DOHH2 (cell line): ENCODE data around the gene COX5B.
"Not testable (repeated sequence)": the region's sequence is repeated elsewhere in the genome, so short reads cannot be mapped to it uniquely, and the experiment has no call there.

Experiments used
- H3F3A ChIP-seq: fragments of 200-600 bp; sonication (generic), shearing (Covaris generic); 2 replicates; pipeline ENCODE4 v1.6.0; 2016; ENCODE audit warnings: antibody characterized with exemption, mild to moderate bottlenecking; ENCODE audit not compliant: control insufficient read depth, insufficient read depth
- H3K27ac ChIP-seq: fragments of 200-600 bp; sonication (generic); 2 replicates; pipeline ENCODE4 v1.5.1; 2014; ENCODE audit warnings: low read depth, mild to moderate bottlenecking, low read length, moderate library complexity
- H3K27me3 ChIP-seq: fragments of 200-600 bp; sonication (generic); 2 replicates; pipeline ENCODE4 v1.6.1; 2014; ENCODE audit warnings: mild to moderate bottlenecking, low read length, mixed read lengths; ENCODE audit not compliant: control insufficient read depth
- H3K36me3 ChIP-seq: fragments of 200-600 bp; sonication (generic); 2 replicates; pipeline ENCODE4 v1.6.1; 2014; ENCODE audit warnings: mild to moderate bottlenecking, low read length, moderate library complexity, mixed read lengths; ENCODE audit not compliant: control insufficient read depth
- H3K4me1 ChIP-seq: fragments of 200-600 bp; sonication (generic); 2 replicates; pipeline ENCODE4 v1.6.1; 2014; ENCODE audit warnings: mild to moderate bottlenecking, low read length, mixed read lengths; ENCODE audit not compliant: control insufficient read depth
- H3K4me2 ChIP-seq: fragments of 200-600 bp; sonication (generic); 2 replicates; pipeline ENCODE4 v1.6.0; 2014; ENCODE audit warnings: mild to moderate bottlenecking, low read length, moderate library complexity
- H3K4me3 ChIP-seq: fragments of 200-600 bp; sonication (generic); 2 replicates; pipeline ENCODE4 v1.5.1; 2014; ENCODE audit warnings: mild to moderate bottlenecking, low read length, mixed read lengths
- H3K79me2 ChIP-seq: fragments of 200-600 bp; sonication (generic); 2 replicates; pipeline ENCODE4 v1.6.1; 2014; ENCODE audit warnings: mild to moderate bottlenecking, low read length, mixed read lengths; ENCODE audit not compliant: control insufficient read depth
- H3K9me2 ChIP-seq: fragments of 200-600 bp; sonication (generic); replicated peaks from 2 replicates; pipeline ENCODE4 v1.6.1; 2014; ENCODE audit warnings: mild to moderate bottlenecking, low read length, mixed read lengths; ENCODE audit not compliant: control insufficient read depth
- H3K9me3 ChIP-seq: fragments of 200-600 bp; sonication (generic); 2 replicates; pipeline ENCODE4 v1.6.1; 2014; ENCODE audit warnings: antibody characterized with exemption, low read length, mixed read lengths; ENCODE audit not compliant: control insufficient read depth, insufficient read depth
- H4K20me1 ChIP-seq: fragments of 200-600 bp; sonication (generic); 2 replicates; pipeline ENCODE4 v1.6.0; 2014; ENCODE audit warnings: low read depth, mild to moderate bottlenecking, antibody characterized with exemption, low read length, moderate library complexity; ENCODE audit not compliant: control insufficient read depth, insufficient read depth
- CTCF ChIP-seq: fragments of 200-600 bp; sonication (generic); IDR thresholded peaks from one replicate; pipeline ENCODE4 v1.5.1; 2014; ENCODE audit warnings: antibody characterized with exemption, mild to moderate bottlenecking, low read depth, low read length; ENCODE audit not compliant: poor library complexity, severe bottlenecking
- EZH2phosphoT487 ChIP-seq: fragments of 200-600 bp; sonication (generic); IDR thresholded peaks from 2 replicates; pipeline ENCODE4 v1.6.1; 2017; ENCODE audit warnings: borderline replicate concordance, mild to moderate bottlenecking, antibody characterized with exemption, low read length, moderate library complexity, mixed read lengths

COX5B gene

DNA sequence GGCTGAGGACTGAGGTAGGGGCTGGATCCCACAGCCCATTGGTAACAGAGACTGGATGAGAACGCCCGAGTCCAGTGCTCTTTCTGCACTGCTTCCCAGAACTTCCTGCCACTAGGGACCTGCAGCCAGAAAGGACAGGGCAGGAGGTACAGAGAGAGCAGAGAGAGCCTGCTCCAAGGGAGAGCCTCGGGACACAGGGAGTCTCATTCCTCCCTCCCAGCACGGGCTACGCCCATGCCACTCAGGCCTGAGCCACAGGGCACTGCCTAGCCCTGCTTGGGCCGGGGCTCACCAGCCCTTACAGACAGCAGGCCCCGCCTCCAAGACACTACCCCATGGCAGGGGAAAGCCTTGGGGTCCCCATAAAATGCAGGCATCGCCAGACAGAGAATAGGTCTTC is 30.1 kb upstream of the COX5B start:
- H3K9me3 ChIP-seq, H4K20me1 ChIP-seq, H3K4me1 ChIP-seq, H3K4me3 ChIP-seq, H3K27ac ChIP-seq, H3K36me3 ChIP-seq, H3K79me2 ChIP-seq, H3K9me2 ChIP-seq, H3K27me3 ChIP-seq, H3F3A ChIP-seq, H3K4me2 ChIP-seq: not testable (repeated sequence)

DNA sequence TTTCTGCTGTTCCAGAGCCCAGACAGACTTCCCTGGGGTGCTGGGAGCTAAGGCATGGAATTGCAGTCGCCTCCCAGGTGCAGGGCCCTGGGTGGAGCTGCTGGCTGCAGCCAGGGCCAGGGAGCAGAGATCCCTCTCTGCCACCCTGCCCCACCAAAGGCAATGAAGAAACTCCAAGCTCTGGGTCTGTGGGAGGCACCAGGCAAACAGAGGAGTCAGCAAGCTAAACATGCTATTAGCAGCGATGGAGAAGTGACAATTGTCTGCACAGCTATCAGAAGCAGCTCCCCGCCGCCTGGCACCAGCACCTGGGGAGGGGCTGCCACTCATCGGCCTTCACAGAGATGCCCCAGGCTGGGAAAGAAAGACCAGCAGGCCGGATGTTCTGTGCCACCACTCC is 28.0 kb upstream of the COX5B start:
- Histone ChIP-seq H3K27ac (no peak overlapping the region), H3K79me2 (no peaks in the 10 kb centered on the region), H3K4me2 (no peak overlapping the region), H3K9me2 (no peaks in the 10 kb centered on the region), H3K9me3 (no peaks in the 10 kb centered on the region), H3F3A (no peaks in the 10 kb centered on the region), H3K36me3 (no peaks in the 10 kb centered on the region), H3K4me1 (no peaks in the 10 kb centered on the region), H4K20me1 (no peaks in the 10 kb centered on the region), H3K27me3 (no peaks in the 10 kb centered on the region), H3K4me3 (no peak overlapping the region)
- TF ChIP-seq CTCF (no peak), EZH2phosphoT487 (no peak)

DNA sequence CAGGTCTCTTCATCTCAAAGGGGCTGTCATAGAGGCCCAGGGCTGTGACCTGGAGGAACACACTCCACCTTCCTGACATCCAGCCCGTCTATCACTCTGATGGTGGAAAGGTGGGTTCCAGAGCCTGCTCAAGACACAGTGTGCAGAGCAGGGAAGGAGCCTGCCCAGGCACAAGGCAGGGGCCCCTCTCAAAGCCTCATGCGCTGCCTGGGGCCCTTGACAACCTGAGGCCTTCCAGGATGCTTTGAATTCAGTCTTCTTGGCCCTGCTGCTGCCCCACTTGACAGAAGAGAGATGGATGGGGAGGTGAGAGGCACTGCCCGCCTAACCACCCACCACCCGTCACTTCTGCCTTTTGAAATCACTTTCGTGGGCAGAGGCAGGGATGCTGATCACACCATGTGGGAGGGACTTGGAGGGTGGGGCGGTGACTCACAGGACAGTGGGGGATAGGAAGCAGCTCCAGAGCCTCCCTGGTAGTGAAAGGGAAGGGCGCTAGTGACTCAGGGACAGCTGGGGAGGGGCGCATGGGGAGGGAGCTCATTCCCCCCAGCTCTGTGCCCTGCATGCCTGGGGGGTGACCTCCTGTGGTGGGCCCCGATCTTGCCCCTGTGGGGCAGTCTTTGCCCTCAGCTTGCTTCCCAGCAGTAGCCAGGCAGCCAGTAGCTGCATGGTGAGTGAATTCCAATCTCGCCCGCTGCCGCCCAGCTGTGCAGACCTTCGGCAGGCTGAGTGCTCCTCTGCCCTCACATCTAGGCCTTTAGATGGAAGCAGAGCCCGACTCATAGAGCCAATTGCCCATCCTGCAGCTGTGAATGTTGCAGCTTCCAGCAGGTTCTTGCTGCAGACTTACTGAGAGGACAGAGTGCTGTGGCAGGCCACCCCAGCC is 26.7 kb upstream of the COX5B start:
- not testable (repeated sequence) for H4K20me1 ChIP-seq, H3K4me1 ChIP-seq, H3F3A ChIP-seq, H3K79me2 ChIP-seq, H3K27ac ChIP-seq, H3K4me2 ChIP-seq, H3K36me3 ChIP-seq, H3K9me2 ChIP-seq, H3K4me3 ChIP-seq, H3K27me3 ChIP-seq, H3K9me3 ChIP-seq

DNA sequence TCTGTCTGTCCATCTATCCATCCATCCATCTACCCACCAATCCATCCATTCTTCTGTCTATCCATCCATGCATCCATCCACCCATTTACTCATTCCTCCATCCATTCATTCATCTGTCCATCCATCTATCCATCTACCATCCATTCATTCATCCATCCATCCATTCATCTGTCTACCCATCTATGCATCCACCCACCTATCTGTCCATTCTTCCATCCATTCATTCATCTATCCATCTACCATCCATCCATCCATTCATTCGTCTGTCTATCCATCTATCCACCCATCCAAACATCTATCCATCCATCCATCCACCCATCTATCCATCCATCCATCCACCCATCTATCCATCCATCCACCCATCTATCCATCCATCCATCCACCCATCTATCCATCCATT is 25.4 kb upstream of the COX5B start:
- H3K9me2 ChIP-seq, H3K36me3 ChIP-seq, H3K79me2 ChIP-seq, H3F3A ChIP-seq, H3K4me2 ChIP-seq, H4K20me1 ChIP-seq, H3K4me1 ChIP-seq, H3K27ac ChIP-seq, H3K27me3 ChIP-seq, H3K4me3 ChIP-seq, H3K9me3 ChIP-seq: not testable (repeated sequence)

DNA sequence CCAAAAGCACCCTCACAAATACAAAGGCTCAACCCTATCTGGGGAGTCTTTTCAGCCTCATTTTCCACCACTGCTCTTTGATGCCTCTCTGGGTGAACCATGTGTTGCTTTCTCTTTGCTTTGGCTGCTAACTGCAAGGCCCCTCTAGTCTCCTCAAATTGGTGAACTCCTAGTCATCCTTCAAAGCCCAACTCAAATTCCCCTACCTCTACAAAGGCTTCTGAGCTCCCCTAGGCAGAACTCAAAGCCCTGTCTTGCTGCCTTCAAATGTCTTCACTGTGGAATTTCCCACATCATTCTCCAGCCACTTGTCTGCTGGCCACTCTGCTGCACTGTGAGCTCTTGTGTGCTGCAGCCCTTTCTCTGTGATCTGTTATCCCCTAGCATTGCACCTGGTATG is 22.9 kb upstream of the COX5B start:
- H3K4me1 ChIP-seq, H3K9me3 ChIP-seq, H4K20me1 ChIP-seq, H3K27ac ChIP-seq, H3F3A ChIP-seq, H3K9me2 ChIP-seq, H3K36me3 ChIP-seq, H3K79me2 ChIP-seq, H3K4me3 ChIP-seq, H3K27me3 ChIP-seq, H3K4me2 ChIP-seq: not testable (repeated sequence)

- not testable (repeated sequence) for H3K36me3 ChIP-seq, H3K4me3 ChIP-seq, H3K79me2 ChIP-seq, H4K20me1 ChIP-seq, H3K27ac ChIP-seq, H3F3A ChIP-seq, H3K4me1 ChIP-seq, H3K27me3 ChIP-seq, H3K9me3 ChIP-seq, H3K9me2 ChIP-seq, H3K4me2 ChIP-seq
Measured at GRCh38 chr2:97625354-97626048, 20.4 kb upstream of the COX5B start.

GRCh38 chr2:97626049-97626430 is 19.8 kb upstream of the COX5B start:
- H3K79me2 ChIP-seq, H3K36me3 ChIP-seq, H3K9me2 ChIP-seq, H3K4me3 ChIP-seq, H3K4me1 ChIP-seq, H3K27me3 ChIP-seq, H3K4me2 ChIP-seq, H3K27ac ChIP-seq, H3K9me3 ChIP-seq, H4K20me1 ChIP-seq, H3F3A ChIP-seq: not testable (repeated sequence)
